HepG2 (cell line): Measurements from ENCODE around the gene MAP6D1. TPM values are rescaled to one million over a fixed set of nuclear protein-coding genes. Genes with fewer than 3 reads are reported as not detected.

Experiments
- FOSL2 ChIP-seq: sonication (generic); formaldehyde crosslinking; IDR thresholded peaks from 2 replicates; pipeline ENCODE4 v1.4.0; 2020; ENCODE audit warnings: missing genetic modification reagents
- JUN ChIP-seq: sonication (generic); formaldehyde crosslinking; IDR thresholded peaks from 2 replicates; pipeline ENCODE4 v1.4.0; 2020; ENCODE audit warnings: mild to moderate bottlenecking, missing genetic modification reagents
- KLF6 ChIP-seq: IDR thresholded peaks from 2 replicates; pipeline ENCODE4 v1.8.0; 2016; ENCODE audit warnings: missing biosample characterization, missing genetic modification reagents
- MTF2 ChIP-seq: sonication (generic); formaldehyde crosslinking; IDR thresholded peaks from 2 replicates; pipeline ENCODE4 v1.5.0; 2020; ENCODE audit warnings: missing genetic modification reagents, borderline replicate concordance
- ONECUT2 ChIP-seq: sonication (generic); formaldehyde crosslinking; IDR thresholded peaks from 2 replicates; pipeline ENCODE4 v1.4.0; 2020; ENCODE audit warnings: missing genetic modification reagents
- RFX3 ChIP-seq: IDR thresholded peaks from 2 replicates; pipeline ENCODE4 v1.6.1; 2016; ENCODE audit warnings: missing biosample characterization, missing genetic modification reagents
- SALL1 ChIP-seq: sonication (generic); formaldehyde crosslinking; IDR thresholded peaks from 2 replicates; pipeline ENCODE4 v1.8.0; 2022; ENCODE audit warnings: mild to moderate bottlenecking, missing genetic modification reagents
- TEAD3 ChIP-seq: optimal IDR thresholded peaks from 2 replicates; pipeline ENCODE3; 2016; ENCODE audit warnings: borderline replicate concordance
- ZBTB33 ChIP-seq: sonication (generic); formaldehyde crosslinking; IDR thresholded peaks from 2 replicates; pipeline ENCODE4 v1.4.0; 2020; ENCODE audit warnings: missing genetic modification reagents
- ZBTB38 ChIP-seq: sonication (generic); formaldehyde crosslinking; IDR thresholded peaks from 2 replicates; pipeline ENCODE4 v1.5.1; 2020; ENCODE audit warnings: mild to moderate bottlenecking, missing genetic modification reagents
- ZNF326 ChIP-seq: sonication (generic); formaldehyde crosslinking; IDR thresholded peaks from 2 replicates; pipeline ENCODE4 v1.4.0; 2020; ENCODE audit warnings: missing genetic modification reagents, borderline replicate concordance
- ZNF331 ChIP-seq: sonication (generic); formaldehyde crosslinking; IDR thresholded peaks from 2 replicates; pipeline ENCODE4 v1.4.0; 2020; ENCODE audit warnings: missing genetic modification reagents
- ZNF878 ChIP-seq: sonication (generic); formaldehyde crosslinking; IDR thresholded peaks from 2 replicates; pipeline ENCODE4 v1.8.1; 2023; ENCODE audit warnings: mild to moderate bottlenecking, missing genetic modification reagents, moderate library complexity
- polyA plus RNA-seq, 8 experiments: library from polyadenylated mRNA; depleted of rRNA in 3 of 8; stranded (reverse) in 7 of 8; unstranded in 1 of 8; fragments of >200 nt; fragmentation: Illumina TruSeq in 4 of 8; extraction: Trizol in 4 of 8; gene quantifications; 2 replicates each; pipeline versions ENCODE4 v1.2.1 to v1.2.3, GENCODE V29; 2011 to 2016; ENCODE audit warnings: low read depth in 4 of 8, missing spikeins in 1 of 8, mixed read lengths in 1 of 8; ENCODE audit not compliant: insufficient read depth in 1 of 8
- total RNA-seq, 5 experiments: library from RNA; depleted of rRNA; stranded (reverse); fragments of >200 nt; fragmentation: Illumina TruSeq; extraction: Trizol; gene quantifications; 2 replicates each; pipeline ENCODE4 v1.2.3, GENCODE V29; 2016; ENCODE audit warnings: low read depth in 1 of 5
- TF ChIP-seq, protein P1 (sequence below): sonication (generic); formaldehyde crosslinking; IDR thresholded peaks from 2 replicates; pipeline ENCODE4 v1.4.0; 2020; ENCODE audit warnings: missing genetic modification reagents, borderline replicate concordance
- TF ChIP-seq, protein P2 (sequence below): IDR thresholded peaks from 2 replicates; pipeline ENCODE4 v1.6.1; 2016; ENCODE audit warnings: low read depth, missing genetic modification reagents, missing compliant biosample characterization
- TF ChIP-seq, protein P3 (sequence below): sonication (generic); formaldehyde crosslinking; IDR thresholded peaks from 2 replicates; pipeline ENCODE4 v1.5.1; 2020; ENCODE audit warnings: mild to moderate bottlenecking, moderate library complexity, missing genetic modification reagents
- TF ChIP-seq, protein P4 (sequence below): sonication (generic); formaldehyde crosslinking; IDR thresholded peaks from 2 replicates; pipeline ENCODE4 v1.5.0; 2020; ENCODE audit warnings: mild to moderate bottlenecking, missing genetic modification reagents, moderate library complexity

Gene MAP6D1
- total and polyA plus RNA-seq, 2 of the 13 experiments (the other 11 are each of a cell fraction or from before 2014, with no cell fraction given): 0.12 to 0.62 TPM

GRCh38 chr3:183766745-183767606 is 58.4 kb downstream of the MAP6D1 start (continued):
- TF ChIP-seq, protein P1, sequence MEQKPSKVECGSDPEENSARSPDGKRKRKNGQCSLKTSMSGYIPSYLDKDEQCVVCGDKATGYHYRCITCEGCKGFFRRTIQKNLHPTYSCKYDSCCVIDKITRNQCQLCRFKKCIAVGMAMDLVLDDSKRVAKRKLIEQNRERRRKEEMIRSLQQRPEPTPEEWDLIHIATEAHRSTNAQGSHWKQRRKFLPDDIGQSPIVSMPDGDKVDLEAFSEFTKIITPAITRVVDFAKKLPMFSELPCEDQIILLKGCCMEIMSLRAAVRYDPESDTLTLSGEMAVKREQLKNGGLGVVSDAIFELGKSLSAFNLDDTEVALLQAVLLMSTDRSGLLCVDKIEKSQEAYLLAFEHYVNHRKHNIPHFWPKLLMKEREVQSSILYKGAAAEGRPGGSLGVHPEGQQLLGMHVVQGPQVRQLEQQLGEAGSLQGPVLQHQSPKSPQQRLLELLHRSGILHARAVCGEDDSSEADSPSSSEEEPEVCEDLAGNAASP (CRISPR knock-in tag): no peak
- TF ChIP-seq, protein P2, sequence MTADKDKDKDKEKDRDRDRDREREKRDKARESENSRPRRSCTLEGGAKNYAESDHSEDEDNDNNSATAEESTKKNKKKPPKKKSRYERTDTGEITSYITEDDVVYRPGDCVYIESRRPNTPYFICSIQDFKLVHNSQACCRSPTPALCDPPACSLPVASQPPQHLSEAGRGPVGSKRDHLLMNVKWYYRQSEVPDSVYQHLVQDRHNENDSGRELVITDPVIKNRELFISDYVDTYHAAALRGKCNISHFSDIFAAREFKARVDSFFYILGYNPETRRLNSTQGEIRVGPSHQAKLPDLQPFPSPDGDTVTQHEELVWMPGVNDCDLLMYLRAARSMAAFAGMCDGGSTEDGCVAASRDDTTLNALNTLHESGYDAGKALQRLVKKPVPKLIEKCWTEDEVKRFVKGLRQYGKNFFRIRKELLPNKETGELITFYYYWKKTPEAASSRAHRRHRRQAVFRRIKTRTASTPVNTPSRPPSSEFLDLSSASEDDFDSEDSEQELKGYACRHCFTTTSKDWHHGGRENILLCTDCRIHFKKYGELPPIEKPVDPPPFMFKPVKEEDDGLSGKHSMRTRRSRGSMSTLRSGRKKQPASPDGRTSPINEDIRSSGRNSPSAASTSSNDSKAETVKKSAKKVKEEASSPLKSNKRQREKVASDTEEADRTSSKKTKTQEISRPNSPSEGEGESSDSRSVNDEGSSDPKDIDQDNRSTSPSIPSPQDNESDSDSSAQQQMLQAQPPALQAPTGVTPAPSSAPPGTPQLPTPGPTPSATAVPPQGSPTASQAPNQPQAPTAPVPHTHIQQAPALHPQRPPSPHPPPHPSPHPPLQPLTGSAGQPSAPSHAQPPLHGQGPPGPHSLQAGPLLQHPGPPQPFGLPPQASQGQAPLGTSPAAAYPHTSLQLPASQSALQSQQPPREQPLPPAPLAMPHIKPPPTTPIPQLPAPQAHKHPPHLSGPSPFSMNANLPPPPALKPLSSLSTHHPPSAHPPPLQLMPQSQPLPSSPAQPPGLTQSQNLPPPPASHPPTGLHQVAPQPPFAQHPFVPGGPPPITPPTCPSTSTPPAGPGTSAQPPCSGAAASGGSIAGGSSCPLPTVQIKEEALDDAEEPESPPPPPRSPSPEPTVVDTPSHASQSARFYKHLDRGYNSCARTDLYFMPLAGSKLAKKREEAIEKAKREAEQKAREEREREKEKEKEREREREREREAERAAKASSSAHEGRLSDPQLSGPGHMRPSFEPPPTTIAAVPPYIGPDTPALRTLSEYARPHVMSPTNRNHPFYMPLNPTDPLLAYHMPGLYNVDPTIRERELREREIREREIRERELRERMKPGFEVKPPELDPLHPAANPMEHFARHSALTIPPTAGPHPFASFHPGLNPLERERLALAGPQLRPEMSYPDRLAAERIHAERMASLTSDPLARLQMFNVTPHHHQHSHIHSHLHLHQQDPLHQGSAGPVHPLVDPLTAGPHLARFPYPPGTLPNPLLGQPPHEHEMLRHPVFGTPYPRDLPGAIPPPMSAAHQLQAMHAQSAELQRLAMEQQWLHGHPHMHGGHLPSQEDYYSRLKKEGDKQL (CRISPR knock-in tag): no peak
- TF ChIP-seq, protein P3, sequence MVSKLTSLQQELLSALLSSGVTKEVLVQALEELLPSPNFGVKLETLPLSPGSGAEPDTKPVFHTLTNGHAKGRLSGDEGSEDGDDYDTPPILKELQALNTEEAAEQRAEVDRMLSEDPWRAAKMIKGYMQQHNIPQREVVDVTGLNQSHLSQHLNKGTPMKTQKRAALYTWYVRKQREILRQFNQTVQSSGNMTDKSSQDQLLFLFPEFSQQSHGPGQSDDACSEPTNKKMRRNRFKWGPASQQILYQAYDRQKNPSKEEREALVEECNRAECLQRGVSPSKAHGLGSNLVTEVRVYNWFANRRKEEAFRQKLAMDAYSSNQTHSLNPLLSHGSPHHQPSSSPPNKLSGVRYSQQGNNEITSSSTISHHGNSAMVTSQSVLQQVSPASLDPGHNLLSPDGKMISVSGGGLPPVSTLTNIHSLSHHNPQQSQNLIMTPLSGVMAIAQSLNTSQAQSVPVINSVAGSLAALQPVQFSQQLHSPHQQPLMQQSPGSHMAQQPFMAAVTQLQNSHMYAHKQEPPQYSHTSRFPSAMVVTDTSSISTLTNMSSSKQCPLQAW (CRISPR knock-in tag): 0 out of 2 replicates have a peak, but pooled peaks have one; percentile 21
- no peak for TF ChIP-seq ZNF878 (CRISPR knock-in tag)
- no peak for TF ChIP-seq JUN (CRISPR knock-in tag)
- TF ChIP-seq, protein P4, sequence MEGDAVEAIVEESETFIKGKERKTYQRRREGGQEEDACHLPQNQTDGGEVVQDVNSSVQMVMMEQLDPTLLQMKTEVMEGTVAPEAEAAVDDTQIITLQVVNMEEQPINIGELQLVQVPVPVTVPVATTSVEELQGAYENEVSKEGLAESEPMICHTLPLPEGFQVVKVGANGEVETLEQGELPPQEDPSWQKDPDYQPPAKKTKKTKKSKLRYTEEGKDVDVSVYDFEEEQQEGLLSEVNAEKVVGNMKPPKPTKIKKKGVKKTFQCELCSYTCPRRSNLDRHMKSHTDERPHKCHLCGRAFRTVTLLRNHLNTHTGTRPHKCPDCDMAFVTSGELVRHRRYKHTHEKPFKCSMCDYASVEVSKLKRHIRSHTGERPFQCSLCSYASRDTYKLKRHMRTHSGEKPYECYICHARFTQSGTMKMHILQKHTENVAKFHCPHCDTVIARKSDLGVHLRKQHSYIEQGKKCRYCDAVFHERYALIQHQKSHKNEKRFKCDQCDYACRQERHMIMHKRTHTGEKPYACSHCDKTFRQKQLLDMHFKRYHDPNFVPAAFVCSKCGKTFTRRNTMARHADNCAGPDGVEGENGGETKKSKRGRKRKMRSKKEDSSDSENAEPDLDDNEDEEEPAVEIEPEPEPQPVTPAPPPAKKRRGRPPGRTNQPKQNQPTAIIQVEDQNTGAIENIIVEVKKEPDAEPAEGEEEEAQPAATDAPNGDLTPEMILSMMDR (CRISPR knock-in tag): peak; percentile 90
- peak; percentile 38; the same call in 1 of the 2 replicates for TF ChIP-seq FOSL2 (CRISPR knock-in tag)
- no peak for TF ChIP-seq RFX3 (CRISPR knock-in tag)
- peak; percentile 43; the same call in 1 of the 2 replicates for TF ChIP-seq ZNF331 (CRISPR knock-in tag)
- peak; percentile 59 for TF ChIP-seq SALL1 (CRISPR knock-in tag)
- no peak for TF ChIP-seq MTF2 (CRISPR knock-in tag)
- no peak for TF ChIP-seq ZNF326 (CRISPR knock-in tag)
- TF ChIP-seq ZBTB33 (CRISPR knock-in tag): peak; percentile 51
- peak; percentile 55 for TF ChIP-seq TEAD3 (CRISPR knock-in tag)
- no peak for TF ChIP-seq ONECUT2 (CRISPR knock-in tag)
- peak; percentile 61 for TF ChIP-seq ZBTB38
- TF ChIP-seq KLF6 (CRISPR knock-in tag): no peak
